PFSK-1 (cell line): ENCODE measurements around the gene SND1.

Experiments
- FOXP2 ChIP-seq: optimal IDR thresholded peaks from 2 replicates; pipeline ENCODE3; 2011; ENCODE audit warnings: borderline replicate concordance, control low read depth, inconsistent platforms; ENCODE audit not compliant: insufficient read depth; ENCODE audit errors: extremely low read length, extremely low read depth
- POLR2AphosphoS5 ChIP-seq: IDR thresholded peaks from 2 replicates; pipeline ENCODE4 v1.6.1; 2012; ENCODE audit warnings: low read depth, mild to moderate bottlenecking, control low read depth, low read length, moderate library complexity
- REST ChIP-seq, 2 experiments: IDR thresholded peaks; 2 replicates each; pipeline versions ENCODE4 v1.6.1 to v1.8.0; 2011 to 2012; ENCODE audit warnings: low read depth in 2 of 2, low read length in 2 of 2, control low read depth in 1 of 2, inconsistent platforms in 1 of 2, mild to moderate bottlenecking in 1 of 2, moderate library complexity in 1 of 2; ENCODE audit not compliant: insufficient read depth in 1 of 2
- SIN3A ChIP-seq: IDR thresholded peaks from 2 replicates; pipeline ENCODE4 v1.6.1; 2012; ENCODE audit warnings: mild to moderate bottlenecking, low read length, moderate library complexity, borderline replicate concordance; ENCODE audit not compliant: insufficient read depth
- TAF1 ChIP-seq: IDR thresholded peaks from 2 replicates; pipeline ENCODE4 v1.6.1; 2012; ENCODE audit warnings: low read length, control low read depth, borderline replicate concordance; ENCODE audit not compliant: insufficient read depth

The SND1 gene

GRCh38 chr7:128010391-128011127 is 358.6 kb downstream of the SND1 start:
- TF ChIP-seq REST (IDR thresholded peaks at IDR 0.05; ENCODE audit: insufficient read depth in 1 of 2, low read depth in 2 of 2, low read length in 2 of 2) = no peak
- TF ChIP-seq POLR2AphosphoS5 = no peak
- no peak for TF ChIP-seq FOXP2

- TF ChIP-seq TAF1 (no peak), FOXP2 (no peak), REST (IDR thresholded peaks at IDR 0.05; ENCODE audit: insufficient read depth in 1 of 2, low read depth in 2 of 2, low read length in 2 of 2) (no peak), SIN3A (no peak), POLR2AphosphoS5 (no peak)
Observed at GRCh38 chr7:128011131-128011661, 359.2 kb downstream of the SND1 start.

- TF ChIP-seq SIN3A = no peak
- no peak for TF ChIP-seq REST (IDR thresholded peaks at IDR 0.05; ENCODE audit: insufficient read depth in 1 of 2, low read depth in 2 of 2, low read length in 2 of 2)
- TF ChIP-seq FOXP2 = no peak
- no peak for TF ChIP-seq POLR2AphosphoS5
- no peak for TF ChIP-seq TAF1
Observed at GRCh38 chr7:128014811-128015210, 362.8 kb downstream of the SND1 start.

GRCh38 chr7:128017460-128017859 is 365.5 kb downstream of the SND1 start:
- TF ChIP-seq POLR2AphosphoS5 (no peak), SIN3A (no peak), TAF1 (no peak), FOXP2 (no peak), REST (IDR thresholded peaks at IDR 0.05; ENCODE audit: insufficient read depth in 1 of 2, low read depth in 2 of 2, low read length in 2 of 2) (no peak)
